Measurements from ENCODE around the gene STRIP1. TPM values are rescaled to one million over a fixed set of nuclear protein-coding genes. Genes with fewer than 3 reads are reported as not detected.

STRIP1 gene
- total and polyA plus RNA-seq, 4 donors = 5.8 to 22.8 (median 13.2) TPM

DNA sequence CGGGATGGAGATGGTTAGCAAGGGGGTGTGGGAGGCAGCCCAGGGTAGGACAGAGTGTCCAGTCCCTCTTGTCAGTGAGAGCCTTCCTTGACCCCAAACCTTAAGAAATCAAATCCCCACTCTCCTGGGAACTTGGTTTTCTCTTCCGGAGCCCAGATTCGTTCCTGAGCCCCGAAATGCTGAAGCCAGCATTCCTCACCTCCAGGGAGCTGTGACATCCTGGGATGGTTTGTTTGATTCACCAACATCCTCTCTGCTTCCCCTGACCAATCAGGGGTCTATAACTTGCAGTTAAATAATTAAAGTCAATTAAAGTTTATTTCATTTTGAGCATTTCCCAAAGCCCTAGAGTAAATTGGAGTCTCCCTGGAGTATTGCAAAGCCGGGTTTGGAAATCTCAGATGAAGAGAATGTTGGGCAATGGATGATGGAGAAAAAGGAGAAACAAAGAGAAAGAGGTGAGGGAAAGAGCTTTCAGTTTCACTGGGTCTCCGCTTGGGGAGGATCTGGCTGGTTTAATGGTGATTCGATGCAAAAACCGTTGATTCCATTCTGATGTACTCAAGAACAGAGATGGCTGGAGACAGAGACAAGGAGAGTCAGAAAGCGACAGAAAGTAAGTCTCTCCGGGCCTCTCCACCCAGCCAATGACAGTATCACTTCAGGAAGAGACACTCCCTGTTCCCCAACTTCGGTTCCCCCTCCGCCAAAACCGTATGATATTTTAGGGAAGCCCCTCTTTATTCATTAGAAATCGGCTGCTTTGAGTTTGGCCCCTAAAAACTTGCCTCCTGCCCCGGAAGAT is 48.8 kb downstream of the STRIP1 start:
- no peak for DNase-seq (ENCODE audit: low spot score)
- H3K27me3 ChIP-seq (ENCODE audit: control insufficient read depth in 4 of 4, insufficient read depth in 4 of 4, low read length in 3 of 4) = peaks cover 0 to 3% (median 0%) of the 10 kb centered on the region in 4 donors
- H3K9ac ChIP-seq (ENCODE audit: low read depth in 1 of 2, low read length in 2 of 2) = no peak overlapping the region
- H3K9me3 ChIP-seq (ENCODE audit: control insufficient read depth in 4 of 4, low read length in 3 of 4) = no peaks in the 10 kb centered on the region
- H3K36me3 ChIP-seq (ENCODE audit: control insufficient read depth in 4 of 4, insufficient read depth in 3 of 4, low read depth in 1 of 4, low read length in 3 of 4) = no peaks in the 10 kb centered on the region
- TF ChIP-seq, protein P1, sequence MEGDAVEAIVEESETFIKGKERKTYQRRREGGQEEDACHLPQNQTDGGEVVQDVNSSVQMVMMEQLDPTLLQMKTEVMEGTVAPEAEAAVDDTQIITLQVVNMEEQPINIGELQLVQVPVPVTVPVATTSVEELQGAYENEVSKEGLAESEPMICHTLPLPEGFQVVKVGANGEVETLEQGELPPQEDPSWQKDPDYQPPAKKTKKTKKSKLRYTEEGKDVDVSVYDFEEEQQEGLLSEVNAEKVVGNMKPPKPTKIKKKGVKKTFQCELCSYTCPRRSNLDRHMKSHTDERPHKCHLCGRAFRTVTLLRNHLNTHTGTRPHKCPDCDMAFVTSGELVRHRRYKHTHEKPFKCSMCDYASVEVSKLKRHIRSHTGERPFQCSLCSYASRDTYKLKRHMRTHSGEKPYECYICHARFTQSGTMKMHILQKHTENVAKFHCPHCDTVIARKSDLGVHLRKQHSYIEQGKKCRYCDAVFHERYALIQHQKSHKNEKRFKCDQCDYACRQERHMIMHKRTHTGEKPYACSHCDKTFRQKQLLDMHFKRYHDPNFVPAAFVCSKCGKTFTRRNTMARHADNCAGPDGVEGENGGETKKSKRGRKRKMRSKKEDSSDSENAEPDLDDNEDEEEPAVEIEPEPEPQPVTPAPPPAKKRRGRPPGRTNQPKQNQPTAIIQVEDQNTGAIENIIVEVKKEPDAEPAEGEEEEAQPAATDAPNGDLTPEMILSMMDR (IDR thresholded peaks at IDR 0.05; ENCODE audit: low read depth, low read length, missing input control) = no peak
- TF ChIP-seq, protein P2, sequence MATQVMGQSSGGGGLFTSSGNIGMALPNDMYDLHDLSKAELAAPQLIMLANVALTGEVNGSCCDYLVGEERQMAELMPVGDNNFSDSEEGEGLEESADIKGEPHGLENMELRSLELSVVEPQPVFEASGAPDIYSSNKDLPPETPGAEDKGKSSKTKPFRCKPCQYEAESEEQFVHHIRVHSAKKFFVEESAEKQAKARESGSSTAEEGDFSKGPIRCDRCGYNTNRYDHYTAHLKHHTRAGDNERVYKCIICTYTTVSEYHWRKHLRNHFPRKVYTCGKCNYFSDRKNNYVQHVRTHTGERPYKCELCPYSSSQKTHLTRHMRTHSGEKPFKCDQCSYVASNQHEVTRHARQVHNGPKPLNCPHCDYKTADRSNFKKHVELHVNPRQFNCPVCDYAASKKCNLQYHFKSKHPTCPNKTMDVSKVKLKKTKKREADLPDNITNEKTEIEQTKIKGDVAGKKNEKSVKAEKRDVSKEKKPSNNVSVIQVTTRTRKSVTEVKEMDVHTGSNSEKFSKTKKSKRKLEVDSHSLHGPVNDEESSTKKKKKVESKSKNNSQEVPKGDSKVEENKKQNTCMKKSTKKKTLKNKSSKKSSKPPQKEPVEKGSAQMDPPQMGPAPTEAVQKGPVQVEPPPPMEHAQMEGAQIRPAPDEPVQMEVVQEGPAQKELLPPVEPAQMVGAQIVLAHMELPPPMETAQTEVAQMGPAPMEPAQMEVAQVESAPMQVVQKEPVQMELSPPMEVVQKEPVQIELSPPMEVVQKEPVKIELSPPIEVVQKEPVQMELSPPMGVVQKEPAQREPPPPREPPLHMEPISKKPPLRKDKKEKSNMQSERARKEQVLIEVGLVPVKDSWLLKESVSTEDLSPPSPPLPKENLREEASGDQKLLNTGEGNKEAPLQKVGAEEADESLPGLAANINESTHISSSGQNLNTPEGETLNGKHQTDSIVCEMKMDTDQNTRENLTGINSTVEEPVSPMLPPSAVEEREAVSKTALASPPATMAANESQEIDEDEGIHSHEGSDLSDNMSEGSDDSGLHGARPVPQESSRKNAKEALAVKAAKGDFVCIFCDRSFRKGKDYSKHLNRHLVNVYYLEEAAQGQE (IDR thresholded peaks at IDR 0.05) = no peak
- peak overlapping the region in 1 of 3 donors; percentile 64 for H3K4me3 ChIP-seq (ENCODE audit: low read depth in 1 of 3, low read length in 3 of 3)
- 34% methylated on average over 15 of the region's 15 CpGs for WGBS
- no peak overlapping the region for H3K27ac ChIP-seq (ENCODE audit: low read depth in 1 of 2, low read length in 2 of 2)
- H3K4me1 ChIP-seq (ENCODE audit: control insufficient read depth in 4 of 4, insufficient read depth in 4 of 4, low read length in 3 of 4) = peaks cover 3 to 16% (median 13%) of the 10 kb centered on the region in 4 donors

DNA sequence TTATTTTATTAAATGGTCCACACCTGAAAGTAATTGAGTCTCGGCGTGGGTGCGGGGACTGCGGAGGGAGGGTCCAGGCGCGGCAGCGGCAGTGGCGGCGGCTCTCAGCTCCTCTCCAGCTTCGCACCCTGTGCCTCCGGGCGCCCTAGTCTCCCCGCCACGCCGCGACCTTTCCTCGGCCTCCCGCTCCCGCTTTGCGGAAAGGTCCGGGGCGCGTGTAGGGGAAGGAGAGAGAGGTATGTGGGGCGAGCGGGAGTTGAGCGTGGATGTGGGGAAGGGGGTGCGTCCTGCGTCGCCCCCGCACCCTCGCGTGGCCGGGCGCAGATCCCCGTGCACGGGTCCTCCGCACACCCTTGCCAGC is 49.4 kb downstream of the STRIP1 start:
- Histone ChIP-seq H3K9ac (ENCODE audit: low read depth in 1 of 2, low read length in 2 of 2) (no peak overlapping the region), H3K4me1 (ENCODE audit: control insufficient read depth in 4 of 4, insufficient read depth in 4 of 4, low read length in 3 of 4) (peaks cover 3 to 17% (median 15%) of the 10 kb centered on the region in 4 donors), H3K27ac (ENCODE audit: low read depth in 1 of 2, low read length in 2 of 2) (no peak overlapping the region), H3K36me3 (ENCODE audit: control insufficient read depth in 4 of 4, insufficient read depth in 3 of 4, low read depth in 1 of 4, low read length in 3 of 4) (no peaks in the 10 kb centered on the region), H3K27me3 (ENCODE audit: control insufficient read depth in 4 of 4, insufficient read depth in 4 of 4, low read length in 3 of 4) (peaks cover 0 to 3% (median 0%) of the 10 kb centered on the region in 4 donors), H3K9me3 (ENCODE audit: control insufficient read depth in 4 of 4, low read length in 3 of 4) (no peaks in the 10 kb centered on the region), H3K4me3 (ENCODE audit: low read depth in 1 of 3, low read length in 3 of 3) (peak overlapping the region in 1 of 3 donors; percentile 64)
- no peak for TF ChIP-seq RXRA (IDR thresholded peaks at IDR 0.05)
- no peak for TF ChIP-seq GABPA (IDR thresholded peaks at IDR 0.05 in 1 of 2, conservative IDR thresholded peaks at IDR 0.05 in 1 of 2)
- no peak for TF ChIP-seq RAD21 (IDR thresholded peaks at IDR 0.05)
- TF ChIP-seq FOXA2 (IDR thresholded peaks at IDR 0.05) = no peak
- no peak for TF ChIP-seq EGR1 (IDR thresholded peaks at IDR 0.05; ENCODE audit: low read depth in 2 of 2)
- no peak for TF ChIP-seq HNF4G (IDR thresholded peaks at IDR 0.05)
- TF ChIP-seq HNF4A (conservative IDR thresholded peaks at IDR 0.05) = no peak
- TF ChIP-seq JUND (IDR thresholded peaks at IDR 0.05) = no peak
- no peak for TF ChIP-seq YY1 (IDR thresholded peaks at IDR 0.05)
- no peak for TF ChIP-seq SP1 (IDR thresholded peaks at IDR 0.05)
- TF ChIP-seq NR2F2 (IDR thresholded peaks at IDR 0.05) = no peak
- no peak for TF ChIP-seq FOXA1 (IDR thresholded peaks at IDR 0.05)
- TF ChIP-seq, protein P2 (IDR thresholded peaks at IDR 0.05) = no peak
- TF ChIP-seq, protein P1 (IDR thresholded peaks at IDR 0.05; ENCODE audit: low read depth, low read length, missing input control) = no peak
- no peak for DNase-seq (ENCODE audit: low spot score)
- WGBS = 8% methylated on average over 37 of the region's 37 CpGs
